HEK293 (cell line): ENCODE measurements around the gene MAIP1.

Source experiments
- CTCF ChIP-seq: fragments of 450-650 bp; formaldehyde crosslinking; IDR thresholded peaks from 2 replicates; pipeline ENCODE4 v1.5.1; 2016; ENCODE audit warnings: missing biosample characterization, missing genetic modification characterization
- GLIS1 ChIP-seq: fragments of 450-650 bp; formaldehyde crosslinking; IDR thresholded peaks from 2 replicates; pipeline ENCODE4 v1.5.1; 2016; ENCODE audit warnings: missing biosample characterization, missing genetic modification characterization
- MYNN ChIP-seq: fragments of 450-650 bp; formaldehyde crosslinking; IDR thresholded peaks from 2 replicates; pipeline ENCODE4 v1.5.1; 2016; ENCODE audit warnings: missing biosample characterization, missing genetic modification characterization, borderline replicate concordance
- ZBTB20 ChIP-seq: fragments of 450-650 bp; formaldehyde crosslinking; IDR thresholded peaks from 2 replicates; pipeline ENCODE4 v1.5.1; 2016; ENCODE audit warnings: missing biosample characterization, missing genetic modification characterization
- ZNF24 ChIP-seq: fragments of 450-650 bp; formaldehyde crosslinking; IDR thresholded peaks from 2 replicates; pipeline ENCODE4 v1.5.1; 2016; ENCODE audit warnings: missing biosample characterization, missing genetic modification characterization
- ZNF37A ChIP-seq: fragments of 450-650 bp; IDR thresholded peaks from 2 replicates; pipeline ENCODE4 v1.5.1; 2018; ENCODE audit warnings: missing biosample characterization, missing genetic modification characterization
- ZNF660 ChIP-seq: fragments of 450-650 bp; IDR thresholded peaks from 2 replicates; pipeline ENCODE4 v1.5.1; 2018; ENCODE audit warnings: missing biosample characterization, mild to moderate bottlenecking, missing genetic modification characterization
- ZSCAN30 ChIP-seq: fragments of 450-650 bp; IDR thresholded peaks from 2 replicates; pipeline ENCODE4 v1.5.1; 2018; ENCODE audit warnings: missing biosample characterization, mild to moderate bottlenecking, missing genetic modification characterization, moderate library complexity

- TF ChIP-seq ZNF660 (no peak), CTCF (tag by site-specific recombination) (no peak), GLIS1 (tag by site-specific recombination) (no peak), ZBTB20 (tag by site-specific recombination) (no peak), ZSCAN30 (tag by site-specific recombination) (no peak), ZNF37A (tag by site-specific recombination) (no peak), MYNN (tag by site-specific recombination) (no peak), ZNF24 (tag by site-specific recombination) (no peak)
Measured at GRCh38 chr2:200003444-200003843, 48.1 kb downstream of the MAIP1 start.
